SK-N-SH (cell line): ENCODE data around the gene CARD18. TPM values are rescaled to one million over a fixed set of nuclear protein-coding genes. Genes with fewer than 3 reads are reported as not detected.

Experiments
- CTCF ChIA-PET: fragments of 300-600, 350-600 bp; formaldehyde crosslinking; extraction: SDS; loops from one replicate; lab custom pipeline; 2021; lab: Yijun Ruan, JAX
- POLR2A ChIA-PET: fragments of 350-600 bp; sonication (Branson Sonifier 250); formaldehyde crosslinking; extraction: SDS; loops from one replicate; lab custom pipeline; 2020; ENCODE audit warnings: antibody characterized with exemption, inconsistent platforms; lab: Yijun Ruan, JAX
- DNase-seq: peaks from one replicate; pipeline ENCODE4 v3.0.0; 2012
- H2AFZ ChIP-seq: fragments of 200-600 bp; sonication (generic); 2 replicates; pipeline ENCODE4 v1.8.1; 2016; ENCODE audit warnings: antibody characterized with exemption, mild to moderate bottlenecking, low read depth
- H3F3A ChIP-seq: fragments of 200-600 bp; sonication (generic); replicated peaks from 2 replicates; pipeline ENCODE3; 2016; ENCODE audit warnings: antibody characterized with exemption, mild to moderate bottlenecking; ENCODE audit not compliant: insufficient read depth
- H3K27ac ChIP-seq, 2 experiments: fragments of 200-500 bp in 1 of 2; fragments of 200-600 bp in 1 of 2; sonication (Bioruptor generic) in 1 of 2; sonication (generic), shearing (Covaris generic) in 1 of 2; 2 replicates each; pipeline versions ENCODE4 v1.5.1 to v1.6.1; 2014 to 2016; ENCODE audit warnings: low read depth in 2 of 2, inconsistent platforms in 1 of 2, low read length in 1 of 2, mild to moderate bottlenecking in 1 of 2, mixed read lengths in 1 of 2
- H3K27me3 ChIP-seq: fragments of 200-600 bp; sonication (generic), shearing (Covaris generic); 2 replicates; pipeline ENCODE4 v1.6.1; 2016; ENCODE audit warnings: mixed run types; ENCODE audit not compliant: insufficient read depth
- H3K36me3 ChIP-seq, 2 experiments: fragments of 200-500 bp in 1 of 2; fragments of 200-600 bp in 1 of 2; sonication (Bioruptor generic) in 1 of 2; sonication (generic) in 1 of 2; replicated peaks in 1 of 2; 2 replicates each; pipeline versions ENCODE3 to v1.5.1; 2014 to 2016; ENCODE audit warnings: low read length in 1 of 2, mild to moderate bottlenecking in 1 of 2; ENCODE audit not compliant: insufficient read depth in 2 of 2, control insufficient read depth in 1 of 2
- H3K4me1 ChIP-seq, 2 experiments: fragments of 200-500 bp in 1 of 2; fragments of 200-600 bp in 1 of 2; sonication (Bioruptor generic) in 1 of 2; sonication (generic), shearing (Covaris generic) in 1 of 2; 2 replicates each; pipeline versions ENCODE4 v1.5.1 to v1.6.1; 2014 to 2016; ENCODE audit warnings: low read depth in 1 of 2, low read length in 1 of 2, mixed run types in 1 of 2; ENCODE audit not compliant: insufficient read depth in 2 of 2, control insufficient read depth in 1 of 2
- H3K4me2 ChIP-seq: fragments of 200-600 bp; sonication (generic), shearing (Covaris generic); 2 replicates; pipeline ENCODE4 v1.6.1; 2017; ENCODE audit warnings: mixed run types
- H3K4me3 ChIP-seq, 2 experiments: fragments of 200-500 bp in 1 of 2; fragments of 200-600 bp in 1 of 2; sonication (Bioruptor generic) in 1 of 2; sonication (generic), shearing (Covaris generic) in 1 of 2; 2 replicates each; pipeline versions ENCODE4 v1.5.1 to v1.8.1; 2014 to 2016; ENCODE audit warnings: low read depth in 2 of 2, inconsistent platforms in 1 of 2, low read length in 1 of 2, mild to moderate bottlenecking in 1 of 2, mixed read lengths in 1 of 2, moderate library complexity in 1 of 2
- H3K79me2 ChIP-seq: fragments of 200-600 bp; sonication (generic); 2 replicates; pipeline ENCODE4 v1.8.1; 2017; ENCODE audit warnings: mild to moderate bottlenecking; ENCODE audit not compliant: insufficient read depth
- H3K9ac ChIP-seq: fragments of 200-600 bp; sonication (generic); 2 replicates; pipeline ENCODE4 v1.6.1; 2017; ENCODE audit warnings: mixed run types
- H3K9me2 ChIP-seq: fragments of 200-600 bp; sonication (generic); 2 replicates; pipeline ENCODE4 v1.6.1; 2017; ENCODE audit warnings: mixed run types
- H3K9me3 ChIP-seq: fragments of 200-600 bp; sonication (generic); 2 replicates; pipeline ENCODE4 v1.6.1; 2017; ENCODE audit warnings: mixed run types, mild to moderate bottlenecking, moderate library complexity
- H4K20me1 ChIP-seq: fragments of 200-600 bp; sonication (generic); 2 replicates; pipeline ENCODE4 v1.6.1; 2017; ENCODE audit warnings: mild to moderate bottlenecking, mixed run types; ENCODE audit not compliant: insufficient read depth
- CHD2 ChIP-seq: fragments of 150-350 bp; IDR thresholded peaks from 2 replicates; pipeline ENCODE4 v1.6.1; 2018; ENCODE audit warnings: low read length; ENCODE audit not compliant: partially characterized antibody
- ELF1 ChIP-seq: IDR thresholded peaks from 2 replicates; pipeline ENCODE4 v1.4.0; 2012
- EP300 ChIP-seq, 2 experiments: IDR thresholded peaks; 2 replicates each; pipeline versions ENCODE4 v1.4.0 to v1.6.1; 2012; ENCODE audit warnings: borderline replicate concordance in 1 of 2, low read depth in 1 of 2, low read length in 1 of 2
- FOXJ3 ChIP-seq: sonication (generic); formaldehyde crosslinking; IDR thresholded peaks from 2 replicates; pipeline ENCODE4 v1.5.1; 2020; ENCODE audit warnings: mild to moderate bottlenecking, missing genetic modification reagents
- FOXM1 ChIP-seq: IDR thresholded peaks from 2 replicates; pipeline ENCODE4 v1.4.0; 2012; ENCODE audit warnings: low read depth, mild to moderate bottlenecking
- GABPA ChIP-seq: IDR thresholded peaks from 2 replicates; pipeline ENCODE4 v1.4.0; 2012; ENCODE audit warnings: low read depth, mild to moderate bottlenecking
- GATA2 ChIP-seq: sonication (generic); formaldehyde crosslinking; IDR thresholded peaks from 2 replicates; pipeline ENCODE4 v1.5.0; 2020; ENCODE audit warnings: mild to moderate bottlenecking, missing genetic modification reagents
- JUND ChIP-seq: IDR thresholded peaks from 2 replicates; pipeline ENCODE4 v1.4.0; 2012
- MAX ChIP-seq: IDR thresholded peaks from 2 replicates; pipeline ENCODE4 v1.4.0; 2012; ENCODE audit warnings: low read depth
- MEF2A ChIP-seq: IDR thresholded peaks from 2 replicates; pipeline ENCODE4 v1.4.0; 2012; ENCODE audit warnings: low read depth, borderline replicate concordance
- MXI1 ChIP-seq: IDR thresholded peaks from 2 replicates; pipeline ENCODE4 v1.6.1; 2012; ENCODE audit warnings: mild to moderate bottlenecking, low read depth, low read length, improper control_type of control experiment
- NRF1 ChIP-seq: IDR thresholded peaks from 2 replicates; pipeline ENCODE4 v1.6.1; 2012; ENCODE audit warnings: low read depth, mild to moderate bottlenecking, low read length
- PBX3 ChIP-seq: IDR thresholded peaks from 2 replicates; pipeline ENCODE4; 2012
- POLR2AphosphoS5 ChIP-seq: IDR thresholded peaks from 2 replicates; pipeline ENCODE4 v1.6.1; 2012; ENCODE audit warnings: low read depth, low read length
- RAD21 ChIP-seq: IDR thresholded peaks from 2 replicates; pipeline ENCODE4 v1.6.1; 2012; ENCODE audit warnings: mild to moderate bottlenecking, low read length
- REST ChIP-seq: IDR thresholded peaks from 2 replicates; pipeline ENCODE4 v1.6.1; 2012; ENCODE audit warnings: mild to moderate bottlenecking, low read depth, low read length, moderate library complexity
- RFX5 ChIP-seq: IDR thresholded peaks from 2 replicates; pipeline ENCODE4 v1.6.1; 2012; ENCODE audit warnings: mild to moderate bottlenecking, improper control_type of control experiment, low read length
- TCF12 ChIP-seq: IDR thresholded peaks from 2 replicates; pipeline ENCODE4 v1.4.0; 2012
- USF1 ChIP-seq: IDR thresholded peaks from 2 replicates; pipeline ENCODE4 v1.4.0; 2012; ENCODE audit warnings: low read depth, borderline replicate concordance
- USF2 ChIP-seq: fragments of 150-350 bp; IDR thresholded peaks from 2 replicates; pipeline ENCODE4 v1.6.1; 2017; ENCODE audit warnings: antibody characterized with exemption, low read length, low read depth, borderline replicate concordance
- WGBS: methylation state at CpG from one replicate; pipeline ENCODE4 v1.1.6; 2017; ENCODE audit warnings: low lambda C conversion rate; 5-methylcytosine and 5-hydroxymethylcytosine counted together
- polyA plus RNA-seq, 3 experiments: library from polyadenylated mRNA; depleted of rRNA; stranded (reverse); fragments of >200 nt; gene quantifications; 2 replicates each; pipeline ENCODE4 v1.2.3, GENCODE V29; 2012

Gene CARD18
- polyA plus RNA-seq, 1 of the 3 experiments (the other 2 are of a cell fraction): not detected

GRCh38 chr11:105100981-105101630 is 38.5 kb downstream of the CARD18 start:
- Histone ChIP-seq H3K27me3 (no peaks in the 10 kb centered on the region), H3K4me2 (no peak overlapping the region), H4K20me1 (no peaks in the 10 kb centered on the region), H2AFZ (no peak overlapping the region), H3F3A (no peaks in the 10 kb centered on the region), H3K36me3 (no peaks in the 10 kb centered on the region), H3K4me3 (no peak overlapping the region), H3K4me1 (no peaks in the 10 kb centered on the region), H3K27ac (no peak overlapping the region), H3K79me2 (no peaks in the 10 kb centered on the region), H3K9ac (no peak overlapping the region), H3K9me2 (no peaks in the 10 kb centered on the region), H3K9me3 (no peaks in the 10 kb centered on the region)
- DNase-seq: no peak
- TF ChIP-seq TCF12 (no peak), REST (no peak), POLR2AphosphoS5 (no peak), ELF1 (no peak), RFX5 (no peak), JUND (no peak), MXI1 (no peak), GATA2 (CRISPR knock-in tag) (no peak), FOXM1 (no peak), GABPA (no peak), EP300 (IDR thresholded peaks at IDR 0.05; ENCODE audit: borderline replicate concordance in 1 of 2, low read depth in 1 of 2, low read length in 1 of 2) (no peak), CHD2 (no peak), NRF1 (no peak), FOXJ3 (no peak), PBX3 (no peak), USF1 (no peak), USF2 (no peak), RAD21 (no peak), MAX (no peak), MEF2A (no peak)
- ChIA-PET CTCF (no interaction called here), POLR2A (no interaction called here)
- 38% methylated on average over 2 of the region's 2 CpGs for WGBS
